VCaP (cell line): ENCODE data around the gene USP33.
"Not testable (repeated sequence)": the region's sequence is repeated elsewhere in the genome, so short reads cannot be mapped to it uniquely, and the experiment has no call there.

ENCODE experiments used
- H3K27ac ChIP-seq: fragments of 450-650 bp; 2 replicates; pipeline ENCODE4 v1.5.1; 2017
- TF ChIP-seq, protein P1 (sequence below): fragments of 450-650 bp; conservative IDR thresholded peaks from 2 replicates; pipeline ENCODE4 v1.5.1; 2017; ENCODE audit warnings: mild to moderate bottlenecking, moderate library complexity

Gene USP33

DNA sequence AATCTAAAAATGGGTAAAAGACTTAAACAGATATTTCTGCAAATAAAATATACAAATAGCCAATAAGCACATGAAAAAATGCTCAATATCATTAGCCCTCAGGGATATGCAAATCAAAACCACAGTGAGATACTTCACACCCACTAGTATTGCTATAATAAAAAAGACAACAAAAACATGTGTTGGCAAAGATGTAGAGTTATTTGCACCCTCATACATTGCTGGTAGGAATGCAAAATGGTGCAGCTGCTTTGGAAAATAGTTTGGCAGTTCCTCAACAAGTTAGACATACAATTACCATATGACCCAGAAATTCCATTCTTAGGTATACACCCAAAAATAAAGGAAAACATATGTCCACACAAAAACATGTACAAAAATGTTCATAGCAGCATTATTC, 107.4 kb downstream of the USP33 start:
- no peak overlapping the region for H3K27ac ChIP-seq
- TF ChIP-seq, protein P1, sequence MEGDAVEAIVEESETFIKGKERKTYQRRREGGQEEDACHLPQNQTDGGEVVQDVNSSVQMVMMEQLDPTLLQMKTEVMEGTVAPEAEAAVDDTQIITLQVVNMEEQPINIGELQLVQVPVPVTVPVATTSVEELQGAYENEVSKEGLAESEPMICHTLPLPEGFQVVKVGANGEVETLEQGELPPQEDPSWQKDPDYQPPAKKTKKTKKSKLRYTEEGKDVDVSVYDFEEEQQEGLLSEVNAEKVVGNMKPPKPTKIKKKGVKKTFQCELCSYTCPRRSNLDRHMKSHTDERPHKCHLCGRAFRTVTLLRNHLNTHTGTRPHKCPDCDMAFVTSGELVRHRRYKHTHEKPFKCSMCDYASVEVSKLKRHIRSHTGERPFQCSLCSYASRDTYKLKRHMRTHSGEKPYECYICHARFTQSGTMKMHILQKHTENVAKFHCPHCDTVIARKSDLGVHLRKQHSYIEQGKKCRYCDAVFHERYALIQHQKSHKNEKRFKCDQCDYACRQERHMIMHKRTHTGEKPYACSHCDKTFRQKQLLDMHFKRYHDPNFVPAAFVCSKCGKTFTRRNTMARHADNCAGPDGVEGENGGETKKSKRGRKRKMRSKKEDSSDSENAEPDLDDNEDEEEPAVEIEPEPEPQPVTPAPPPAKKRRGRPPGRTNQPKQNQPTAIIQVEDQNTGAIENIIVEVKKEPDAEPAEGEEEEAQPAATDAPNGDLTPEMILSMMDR: no peak

DNA sequence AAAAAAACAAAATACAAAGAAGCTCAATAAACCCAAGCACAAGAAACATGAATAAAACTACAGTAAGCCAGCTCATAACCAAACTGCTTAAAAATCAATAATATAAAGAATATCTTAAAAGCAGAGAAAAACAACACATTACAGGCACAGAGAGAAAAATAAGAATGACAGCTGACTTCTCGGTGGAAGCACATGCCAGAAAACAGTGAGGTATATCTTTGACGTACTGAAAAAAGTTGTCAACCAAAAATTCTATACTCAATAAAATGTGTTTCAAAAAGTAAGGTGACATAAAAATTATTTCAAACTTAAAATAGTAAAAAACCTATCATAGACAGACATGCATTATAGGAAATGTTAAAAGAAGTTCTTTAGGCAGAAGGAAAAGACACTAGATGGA, 110.5 kb downstream of the USP33 start:
- no peak overlapping the region for H3K27ac ChIP-seq
- TF ChIP-seq, protein P1: no peak

DNA sequence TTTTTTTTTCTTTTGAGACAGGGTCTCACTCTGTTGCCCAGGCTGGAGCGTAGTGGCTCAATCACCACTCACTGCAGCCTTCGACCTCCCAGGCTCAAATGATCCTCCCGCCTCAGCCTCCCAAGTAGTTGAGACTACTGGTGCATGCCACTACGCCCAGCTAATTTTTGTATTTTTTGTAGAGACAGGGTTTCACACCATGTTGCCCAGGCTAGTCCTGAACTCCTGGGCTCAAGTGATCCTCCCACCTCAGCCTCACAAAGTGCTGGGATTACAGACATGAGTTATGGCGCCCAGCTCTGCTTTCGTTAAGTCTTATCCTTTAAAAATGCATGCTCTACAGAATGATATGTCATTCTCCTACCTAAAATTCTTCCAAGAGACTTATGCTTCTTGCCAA, 113.4 kb downstream of the USP33 start:
- not testable (repeated sequence) for H3K27ac ChIP-seq
